GM13977 (cell line): Measurements from ENCODE around the gene ANKRD33B.

Experiments used
- DNase-seq: peaks from one replicate; pipeline ENCODE4 v3.0.0; 2012; ENCODE audit warnings: low spot score
- in situ Hi-C: fragments of 300-500 bp; cut with MboI; formaldehyde crosslinking; loops from one replicate; pipeline ENCODE4 v1.12.0; 2022; ENCODE audit warnings: low sequenced_read_pairs, low pct_unique_long_range_greater_than_20kb, mixed read lengths, inconsistent platforms; ENCODE audit not compliant: unreplicated experiment
- TF ChIP-seq, protein P1 (sequence below): IDR thresholded peaks from 2 replicates; pipeline ENCODE4 v1.5.1; 2012; ENCODE audit warnings: mild to moderate bottlenecking, control low read depth; ENCODE audit not compliant: insufficient read depth; ENCODE audit errors: extremely low read depth, missing control alignments

The ANKRD33B gene

DNA sequence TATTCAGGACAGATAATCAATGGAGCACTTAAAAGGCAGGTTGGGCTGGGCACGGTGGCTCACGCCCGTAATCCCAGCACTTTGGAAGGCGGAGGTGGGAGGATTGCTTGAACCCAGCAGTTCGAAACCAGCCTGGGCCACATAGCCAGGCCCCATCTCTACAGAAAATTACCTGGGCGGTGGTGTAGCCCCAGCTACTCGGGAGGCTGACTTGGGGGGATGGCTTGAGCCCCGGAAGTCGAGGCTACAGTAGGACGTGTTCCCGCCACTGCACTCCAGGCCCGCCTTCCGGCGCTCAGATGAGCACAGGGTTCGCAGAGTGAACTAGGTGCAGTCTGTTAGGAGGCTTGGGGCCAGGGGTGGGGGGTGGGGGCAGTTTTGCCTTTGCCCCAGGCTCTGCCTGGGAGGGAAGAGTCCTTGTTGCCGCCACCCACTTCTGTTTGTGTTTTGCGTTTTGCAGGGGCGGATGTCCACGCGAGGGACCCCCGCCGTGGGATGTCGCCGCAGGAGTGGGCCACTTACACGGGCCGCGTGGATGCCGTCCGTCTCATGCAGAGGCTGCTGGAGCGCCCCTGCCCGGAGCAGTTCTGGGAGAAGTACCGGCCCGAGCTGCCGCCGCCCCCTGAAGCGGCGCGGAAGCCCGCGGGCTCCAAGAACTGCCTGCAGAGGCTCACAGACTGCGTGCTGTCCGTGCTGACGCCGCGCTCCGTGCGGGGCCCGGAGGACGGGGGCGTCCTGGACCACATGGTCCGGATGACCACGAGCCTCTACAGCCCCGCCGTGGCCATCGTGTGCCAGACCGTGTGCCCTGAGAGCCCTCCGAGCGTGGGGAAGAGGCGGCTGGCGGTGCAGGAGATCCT is 85.2 kb downstream of the ANKRD33B start:
- no peak for DNase-seq
- TF ChIP-seq, protein P1, sequence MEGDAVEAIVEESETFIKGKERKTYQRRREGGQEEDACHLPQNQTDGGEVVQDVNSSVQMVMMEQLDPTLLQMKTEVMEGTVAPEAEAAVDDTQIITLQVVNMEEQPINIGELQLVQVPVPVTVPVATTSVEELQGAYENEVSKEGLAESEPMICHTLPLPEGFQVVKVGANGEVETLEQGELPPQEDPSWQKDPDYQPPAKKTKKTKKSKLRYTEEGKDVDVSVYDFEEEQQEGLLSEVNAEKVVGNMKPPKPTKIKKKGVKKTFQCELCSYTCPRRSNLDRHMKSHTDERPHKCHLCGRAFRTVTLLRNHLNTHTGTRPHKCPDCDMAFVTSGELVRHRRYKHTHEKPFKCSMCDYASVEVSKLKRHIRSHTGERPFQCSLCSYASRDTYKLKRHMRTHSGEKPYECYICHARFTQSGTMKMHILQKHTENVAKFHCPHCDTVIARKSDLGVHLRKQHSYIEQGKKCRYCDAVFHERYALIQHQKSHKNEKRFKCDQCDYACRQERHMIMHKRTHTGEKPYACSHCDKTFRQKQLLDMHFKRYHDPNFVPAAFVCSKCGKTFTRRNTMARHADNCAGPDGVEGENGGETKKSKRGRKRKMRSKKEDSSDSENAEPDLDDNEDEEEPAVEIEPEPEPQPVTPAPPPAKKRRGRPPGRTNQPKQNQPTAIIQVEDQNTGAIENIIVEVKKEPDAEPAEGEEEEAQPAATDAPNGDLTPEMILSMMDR: no peak
- in situ Hi-C loops: no loop called here

DNA sequence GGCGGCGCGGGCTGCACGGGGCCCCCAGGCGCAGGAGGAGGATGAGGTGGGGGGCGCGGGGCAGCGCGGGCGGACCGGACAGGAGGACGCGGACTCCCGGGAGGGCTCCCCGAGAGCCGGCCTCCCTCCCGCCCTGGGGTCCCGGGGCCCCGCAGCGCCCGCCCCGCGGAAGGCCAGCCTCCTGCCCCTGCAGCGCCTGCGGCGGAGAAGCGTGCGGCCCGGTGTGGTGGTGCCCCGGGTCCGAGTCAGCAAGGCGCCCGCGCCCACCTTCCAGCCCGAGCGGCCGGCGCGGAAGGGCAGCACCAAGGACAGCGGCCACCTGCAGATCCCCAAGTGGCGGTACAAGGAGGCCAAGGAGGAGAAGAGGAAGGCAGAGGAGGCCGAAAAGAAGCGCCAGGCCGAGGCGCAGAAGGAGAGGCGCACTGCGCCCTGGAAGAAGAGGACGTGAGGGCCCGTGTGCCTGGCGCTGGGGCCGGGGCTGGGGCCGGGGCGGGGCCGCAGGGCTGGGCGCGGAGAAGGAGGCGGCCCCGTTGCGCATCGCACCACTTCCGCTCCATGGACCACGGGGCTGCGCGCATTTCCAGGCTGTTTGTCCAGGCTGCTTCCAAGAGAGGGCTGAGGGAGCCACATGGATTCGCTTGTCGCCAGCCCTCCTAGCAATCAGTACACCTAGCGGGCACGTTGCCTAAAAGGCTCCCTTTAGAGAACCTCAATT is 86.0 kb downstream of the ANKRD33B start:
- TF ChIP-seq, protein P1: no peak
- no peak for DNase-seq
- in situ Hi-C loops: no loop called here

DNA sequence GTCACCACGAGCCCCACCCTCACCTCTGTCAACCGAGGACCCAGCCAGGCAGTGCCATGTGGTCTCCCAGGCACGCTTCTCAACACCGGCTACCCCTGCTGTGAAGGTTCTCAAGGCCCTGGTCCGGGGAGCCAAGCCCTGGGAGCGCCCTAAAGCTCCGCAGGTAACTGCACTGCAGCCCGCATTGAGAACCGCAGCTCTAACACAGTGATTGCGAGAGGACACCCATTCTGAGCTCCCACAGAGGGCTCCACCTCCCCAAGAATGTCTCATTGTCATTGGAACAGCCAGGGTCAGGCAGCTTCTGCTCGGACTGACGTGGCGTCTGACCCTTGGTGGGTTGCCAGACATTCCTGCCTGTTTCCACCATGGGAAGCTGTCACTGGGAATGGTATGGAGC is 88.3 kb downstream of the ANKRD33B start:
- TF ChIP-seq, protein P1: no peak
- no peak for DNase-seq
- in situ Hi-C loops: no loop called here

DNA sequence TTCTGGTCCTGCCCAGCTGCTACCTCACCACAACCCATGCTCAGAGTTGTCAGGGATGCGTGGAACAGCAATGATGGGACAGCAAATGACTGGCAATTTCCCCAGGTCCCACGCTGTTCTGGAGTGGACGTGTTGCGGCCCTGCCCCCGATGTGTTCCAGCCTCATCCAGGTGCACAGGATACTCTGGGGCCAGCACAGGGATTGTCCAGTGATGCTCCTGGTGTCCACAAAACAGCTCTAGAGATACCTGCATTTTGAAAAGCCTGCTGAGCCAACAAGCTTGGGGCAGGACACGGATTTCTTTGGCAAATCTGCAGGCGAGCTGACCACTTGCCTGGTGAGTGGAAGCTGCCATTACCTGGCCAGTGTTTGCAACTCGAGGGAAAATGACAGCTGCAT is 88.7 kb downstream of the ANKRD33B start:
- TF ChIP-seq, protein P1: no peak
- in situ Hi-C loops: no loop called here
- no peak for DNase-seq

DNA sequence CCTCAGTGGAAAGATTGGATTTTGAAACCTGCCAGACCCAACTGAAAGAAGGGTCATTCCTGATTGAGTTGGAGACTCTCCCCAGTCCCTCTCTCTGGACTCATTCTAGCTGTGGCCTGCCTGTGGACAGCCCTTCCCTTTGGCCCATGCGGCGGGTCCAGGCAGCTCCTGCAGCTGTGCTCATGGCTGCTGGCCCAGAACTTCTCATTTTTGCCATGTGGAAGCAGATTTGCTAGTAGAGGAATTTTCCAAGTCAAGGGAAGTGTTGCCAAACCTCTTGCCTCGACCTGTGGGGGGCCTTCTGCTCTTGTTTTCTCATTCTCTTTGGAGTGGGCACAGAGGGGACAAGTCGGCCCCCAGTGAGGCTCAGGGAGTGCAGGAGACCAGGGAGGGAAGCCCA is 89.2 kb downstream of the ANKRD33B start:
- DNase-seq: no peak
- TF ChIP-seq, protein P1: no peak
- in situ Hi-C loops: no loop called here

DNA sequence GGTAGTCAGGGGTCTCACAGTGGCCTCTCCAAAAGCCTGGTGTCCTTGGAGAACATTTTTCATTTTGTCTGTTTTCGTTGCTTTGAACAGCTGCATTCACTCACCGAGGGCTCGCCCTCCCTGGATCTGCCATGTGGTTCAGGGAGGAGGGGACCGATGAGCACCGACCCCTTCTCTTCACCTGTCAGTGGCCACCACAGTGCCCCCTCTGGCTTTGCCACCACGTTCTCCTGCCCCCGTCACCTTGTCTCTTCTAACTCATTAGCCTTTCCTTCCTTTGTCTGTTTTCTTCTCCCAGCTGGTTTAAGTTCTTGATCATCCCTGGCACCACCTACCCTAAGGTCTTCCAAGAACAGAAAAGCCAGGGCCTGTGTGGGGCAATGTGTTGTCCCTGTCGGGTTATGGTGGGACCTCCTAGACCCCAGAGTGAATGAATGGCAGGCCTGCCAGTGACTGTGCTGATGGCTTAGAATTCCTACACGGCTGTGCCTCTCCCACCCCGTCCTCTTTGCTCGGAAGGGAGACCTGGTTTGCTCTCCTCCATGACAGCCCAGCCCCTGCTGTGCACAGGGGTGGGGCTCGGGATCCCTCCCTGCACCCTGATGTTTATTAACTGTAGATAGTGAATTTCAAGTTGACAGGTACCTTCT is 90.0 kb downstream of the ANKRD33B start:
- no peak for DNase-seq
- in situ Hi-C loops: no loop called here
- TF ChIP-seq, protein P1: no peak
